Fibroblast of the aortic adventitia (primary cell): Measurements from ENCODE around the gene CENPW. TPM values are rescaled to one million over a fixed set of nuclear protein-coding genes. Genes with fewer than 3 reads are reported as not detected.

Experiments used
- DNase-seq: peaks from one replicate; pipeline ENCODE4 v3.0.0-alpha.2; 2010; ENCODE audit warnings: low read depth
- H3K4me3 ChIP-seq: 2 replicates; pipeline ENCODE4 v1.5.1; 2011; ENCODE audit warnings: low read depth, mild to moderate bottlenecking, control low read depth, low read length, moderate library complexity
- total RNA-seq: library from RNA; depleted of rRNA; stranded (reverse); fragments of >200 nt; gene quantifications from 2 replicates; pipeline ENCODE4 v1.2.3, GENCODE V29; 2012; ENCODE audit warnings: low replicate concordance
- TF ChIP-seq, protein P1 (sequence below): IDR thresholded peaks from 2 replicates; pipeline ENCODE4 v1.5.1; 2011; ENCODE audit warnings: mild to moderate bottlenecking, low read length, control low read depth, inconsistent platforms; ENCODE audit not compliant: insufficient read depth

CENPW gene
- total RNA-seq, 1 donor: 13.7 TPM

- TF ChIP-seq, protein P1, sequence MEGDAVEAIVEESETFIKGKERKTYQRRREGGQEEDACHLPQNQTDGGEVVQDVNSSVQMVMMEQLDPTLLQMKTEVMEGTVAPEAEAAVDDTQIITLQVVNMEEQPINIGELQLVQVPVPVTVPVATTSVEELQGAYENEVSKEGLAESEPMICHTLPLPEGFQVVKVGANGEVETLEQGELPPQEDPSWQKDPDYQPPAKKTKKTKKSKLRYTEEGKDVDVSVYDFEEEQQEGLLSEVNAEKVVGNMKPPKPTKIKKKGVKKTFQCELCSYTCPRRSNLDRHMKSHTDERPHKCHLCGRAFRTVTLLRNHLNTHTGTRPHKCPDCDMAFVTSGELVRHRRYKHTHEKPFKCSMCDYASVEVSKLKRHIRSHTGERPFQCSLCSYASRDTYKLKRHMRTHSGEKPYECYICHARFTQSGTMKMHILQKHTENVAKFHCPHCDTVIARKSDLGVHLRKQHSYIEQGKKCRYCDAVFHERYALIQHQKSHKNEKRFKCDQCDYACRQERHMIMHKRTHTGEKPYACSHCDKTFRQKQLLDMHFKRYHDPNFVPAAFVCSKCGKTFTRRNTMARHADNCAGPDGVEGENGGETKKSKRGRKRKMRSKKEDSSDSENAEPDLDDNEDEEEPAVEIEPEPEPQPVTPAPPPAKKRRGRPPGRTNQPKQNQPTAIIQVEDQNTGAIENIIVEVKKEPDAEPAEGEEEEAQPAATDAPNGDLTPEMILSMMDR: no peak
- peak; percentile 19 for DNase-seq
- no peak overlapping the region for H3K4me3 ChIP-seq
These were observed 31.6 kb upstream of the CENPW start for GRCh38 chr6:126308362-126308761.

DNA sequence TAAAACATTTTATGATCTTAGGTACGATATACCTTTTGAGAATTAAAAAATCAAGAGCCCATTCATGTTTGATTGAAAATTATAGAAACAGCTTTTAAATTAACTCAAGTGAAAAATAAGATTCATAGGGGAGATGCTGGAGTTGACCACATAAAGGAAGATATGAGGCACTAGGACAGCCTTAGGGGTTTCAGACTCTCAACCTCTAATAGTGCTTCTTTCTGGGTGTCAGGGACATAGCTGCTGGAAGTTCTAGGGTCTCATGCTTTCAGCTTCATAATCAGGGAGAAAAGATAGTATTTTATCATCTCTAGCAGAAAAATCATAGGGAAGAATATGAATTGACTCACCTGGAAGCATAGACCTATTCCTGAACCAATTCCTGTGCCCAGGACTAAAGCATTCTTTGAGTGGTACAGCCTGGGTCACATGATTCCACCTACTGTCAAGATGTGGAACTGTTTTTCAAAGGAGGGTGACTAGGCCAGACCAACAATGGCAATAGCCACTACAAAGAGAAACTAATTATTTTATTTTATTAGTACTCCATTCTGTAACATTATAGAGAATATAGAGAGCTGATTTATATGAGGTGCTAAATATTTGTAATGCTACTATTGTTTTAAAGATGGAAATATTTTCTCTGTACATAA is 27.8 kb upstream of the CENPW start:
- TF ChIP-seq, protein P1: peak; percentile 42
- DNase-seq: peak; percentile 14
- no peak overlapping the region for H3K4me3 ChIP-seq

DNA sequence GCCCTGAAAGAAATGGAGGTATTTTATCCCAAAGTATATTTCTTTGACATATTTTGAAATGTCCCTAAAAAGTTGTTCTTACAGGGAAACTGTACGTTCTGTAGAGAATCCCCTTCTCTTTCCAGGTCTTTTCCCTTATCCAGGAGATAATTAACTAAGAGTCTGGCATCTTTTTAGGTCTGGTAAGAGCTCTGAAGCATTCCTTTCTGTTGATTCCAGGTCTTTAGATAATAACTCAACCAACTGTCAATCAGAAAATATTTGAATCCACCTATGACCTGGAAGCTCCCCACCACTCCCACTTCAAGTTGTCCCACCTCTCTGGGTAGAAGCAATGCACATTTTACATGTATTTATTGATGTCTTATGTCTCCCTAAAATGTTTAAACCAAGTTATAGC is 26.0 kb upstream of the CENPW start:
- TF ChIP-seq, protein P1: no peak
- H3K4me3 ChIP-seq: no peak overlapping the region
- DNase-seq: no peak

GRCh38 chr6:126318797-126319196 is 21.1 kb upstream of the CENPW start:
- no peak for DNase-seq
- H3K4me3 ChIP-seq: no peak overlapping the region
- TF ChIP-seq, protein P1: no peak

GRCh38 chr6:126333729-126334128 is 6.2 kb upstream of the CENPW start:
- TF ChIP-seq, protein P1: no peak
- H3K4me3 ChIP-seq: no peak overlapping the region

GRCh38 chr6:126335210-126335609 is 4.7 kb upstream of the CENPW start:
- TF ChIP-seq, protein P1: peak; percentile 6
- DNase-seq: no peak

More at GRCh38 chr6:126333729-126334128, 6.2 kb upstream of the CENPW start:
- DNase-seq: no peak

DNA sequence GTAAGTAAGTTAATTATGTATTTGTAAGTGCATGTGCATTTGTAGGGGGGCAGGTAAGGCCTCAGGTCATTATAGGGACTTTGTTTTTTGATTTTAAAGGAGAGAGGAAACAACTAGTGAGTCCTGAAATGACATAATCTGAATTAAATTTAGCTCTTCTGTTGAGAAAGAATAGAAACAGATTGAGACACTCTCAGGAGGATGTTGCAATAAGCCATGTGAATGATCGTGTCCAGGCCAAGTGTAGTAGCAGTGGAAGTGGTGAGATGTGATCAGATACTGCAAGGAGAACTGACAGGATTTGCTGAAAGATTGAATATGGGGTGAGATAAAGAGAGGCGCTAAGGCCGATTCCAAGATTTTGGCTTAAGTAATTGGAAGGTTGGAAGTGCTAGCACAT is 2.6 kb upstream of the CENPW start:
- H3K4me3 ChIP-seq: no peak overlapping the region
- TF ChIP-seq, protein P1: no peak
- DNase-seq: peak; percentile 92

More at GRCh38 chr6:126335210-126335609, 4.7 kb upstream of the CENPW start:
- no peak overlapping the region for H3K4me3 ChIP-seq
